SU-DHL-6 (cell line): ENCODE results near the gene OGDH.

Source experiments
- EZH2phosphoT487 ChIP-seq: fragments of 200-600 bp; sonication (generic), shearing (Covaris generic); conservative IDR thresholded peaks from 2 replicates; pipeline ENCODE4 v1.6.1; 2018; ENCODE audit warnings: mild to moderate bottlenecking, antibody characterized with exemption, low read length, moderate library complexity, mixed read lengths
- TF ChIP-seq, protein P1 (sequence below): fragments of 200-600 bp; sonication (generic); IDR thresholded peaks from one replicate; pipeline ENCODE4 v1.5.1; 2017; ENCODE audit warnings: antibody characterized with exemption, mild to moderate bottlenecking, low read length, moderate library complexity; ENCODE audit not compliant: insufficient read depth, poor library complexity, severe bottlenecking

DNA sequence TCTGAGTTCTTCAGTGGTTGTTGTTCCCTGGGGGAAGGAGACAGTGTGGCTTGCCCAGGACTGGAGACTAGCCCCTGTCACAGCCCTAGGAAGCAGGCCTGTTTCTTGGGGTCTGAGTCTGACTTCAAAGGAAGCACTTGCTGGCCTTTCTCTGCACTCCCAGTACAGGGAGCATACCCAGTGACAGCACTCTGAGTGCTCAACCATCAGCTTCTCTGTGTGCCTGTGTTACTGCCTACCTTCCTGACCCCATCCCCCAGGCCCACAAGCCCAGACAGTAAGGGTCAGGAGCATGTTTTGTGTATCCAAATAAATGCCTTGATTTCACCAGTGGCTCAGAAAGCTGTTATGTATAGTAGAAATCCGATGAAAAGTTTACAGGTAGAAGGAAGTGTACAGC, 48.9 kb downstream of the OGDH start:
- TF ChIP-seq EZH2phosphoT487, result no peak
- TF ChIP-seq, protein P1, sequence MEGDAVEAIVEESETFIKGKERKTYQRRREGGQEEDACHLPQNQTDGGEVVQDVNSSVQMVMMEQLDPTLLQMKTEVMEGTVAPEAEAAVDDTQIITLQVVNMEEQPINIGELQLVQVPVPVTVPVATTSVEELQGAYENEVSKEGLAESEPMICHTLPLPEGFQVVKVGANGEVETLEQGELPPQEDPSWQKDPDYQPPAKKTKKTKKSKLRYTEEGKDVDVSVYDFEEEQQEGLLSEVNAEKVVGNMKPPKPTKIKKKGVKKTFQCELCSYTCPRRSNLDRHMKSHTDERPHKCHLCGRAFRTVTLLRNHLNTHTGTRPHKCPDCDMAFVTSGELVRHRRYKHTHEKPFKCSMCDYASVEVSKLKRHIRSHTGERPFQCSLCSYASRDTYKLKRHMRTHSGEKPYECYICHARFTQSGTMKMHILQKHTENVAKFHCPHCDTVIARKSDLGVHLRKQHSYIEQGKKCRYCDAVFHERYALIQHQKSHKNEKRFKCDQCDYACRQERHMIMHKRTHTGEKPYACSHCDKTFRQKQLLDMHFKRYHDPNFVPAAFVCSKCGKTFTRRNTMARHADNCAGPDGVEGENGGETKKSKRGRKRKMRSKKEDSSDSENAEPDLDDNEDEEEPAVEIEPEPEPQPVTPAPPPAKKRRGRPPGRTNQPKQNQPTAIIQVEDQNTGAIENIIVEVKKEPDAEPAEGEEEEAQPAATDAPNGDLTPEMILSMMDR, result no peak
